GM21576 (cell line): ENCODE measurements around the gene CCDC14.
"Not testable (repeated sequence)": the region's sequence is repeated elsewhere in the genome, so short reads cannot be mapped to it uniquely, and the experiment has no call there.

ENCODE experiments used
- ATAC-seq: cut with Tn5 transposase; IDR thresholded peaks from one replicate; pipeline ENCODE4 v1.9.1; 2021; ENCODE audit warnings: mild to moderate bottlenecking, moderate library complexity; ENCODE audit not compliant: unreplicated experiment

CCDC14 gene

DNA sequence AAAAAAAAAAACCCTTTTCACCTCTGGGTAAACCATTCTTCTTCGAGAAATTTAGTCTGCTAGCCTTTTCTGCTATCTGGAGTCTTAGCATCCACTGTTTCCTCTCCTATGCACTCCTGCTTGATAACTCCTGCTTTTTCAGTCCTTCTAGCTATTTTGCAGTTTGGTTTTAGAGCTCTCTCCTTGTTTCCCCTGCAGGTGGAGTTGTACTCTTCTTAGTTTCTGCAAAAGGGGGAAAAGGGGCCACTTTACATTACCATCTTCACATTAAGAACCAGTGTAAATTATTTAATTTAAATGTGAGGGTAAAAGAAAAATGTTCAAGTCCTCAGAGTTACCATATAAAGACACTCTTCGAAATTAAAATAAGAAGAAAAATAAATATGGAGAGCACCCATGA, 53.3 kb downstream of the CCDC14 start:
- no peak for ATAC-seq

DNA sequence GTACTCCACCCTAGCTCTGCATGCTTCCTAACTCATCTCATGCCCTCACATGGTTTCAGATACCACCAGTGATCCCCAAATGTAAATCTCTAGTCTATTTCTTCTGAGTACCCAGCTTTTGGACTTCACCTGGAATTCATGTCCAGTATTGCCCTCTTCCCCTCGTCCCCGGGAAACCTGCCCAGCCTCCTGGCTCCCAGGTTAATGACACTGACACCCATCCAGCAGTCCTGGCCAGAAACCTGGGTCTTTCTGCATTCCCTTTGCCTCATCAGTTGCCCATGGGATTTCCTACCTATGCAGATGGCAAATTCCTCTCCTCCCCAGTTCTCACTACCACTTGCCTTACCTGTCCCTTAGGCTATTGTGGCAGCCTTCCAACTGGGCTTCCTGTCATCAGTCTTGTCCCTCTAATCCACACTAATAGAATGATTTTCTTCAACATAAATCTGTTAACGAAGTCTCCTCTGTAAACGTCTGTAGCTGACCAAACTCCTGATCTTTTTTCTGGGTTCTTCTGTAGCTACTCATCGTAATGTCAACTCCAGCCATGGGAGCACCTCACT, 61.6 kb downstream of the CCDC14 start:
- ATAC-seq = no peak

- no peak for ATAC-seq
Observed at GRCh38 chr3:123893012-123893411, 68.0 kb downstream of the CCDC14 start.

DNA sequence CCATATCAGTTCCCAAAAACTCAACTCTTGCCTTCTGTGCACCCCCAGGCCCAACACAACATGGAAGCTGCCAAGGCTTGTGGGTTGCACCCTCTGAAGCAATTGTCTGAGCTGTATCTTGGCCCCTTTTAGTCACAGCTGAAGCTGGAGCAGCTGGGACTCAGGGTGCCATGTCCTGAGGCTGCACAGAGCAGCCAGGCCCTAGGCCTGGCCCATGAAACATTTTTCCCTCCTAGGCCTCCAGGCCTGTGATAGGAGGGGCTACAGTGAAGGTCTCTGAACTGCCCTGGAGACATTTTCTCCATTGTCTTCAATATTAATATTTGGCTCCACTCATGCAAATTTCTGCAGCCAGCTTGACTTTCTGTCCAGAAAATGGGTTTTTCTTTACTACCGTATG, 68.8 kb downstream of the CCDC14 start:
- ATAC-seq = no peak

DNA sequence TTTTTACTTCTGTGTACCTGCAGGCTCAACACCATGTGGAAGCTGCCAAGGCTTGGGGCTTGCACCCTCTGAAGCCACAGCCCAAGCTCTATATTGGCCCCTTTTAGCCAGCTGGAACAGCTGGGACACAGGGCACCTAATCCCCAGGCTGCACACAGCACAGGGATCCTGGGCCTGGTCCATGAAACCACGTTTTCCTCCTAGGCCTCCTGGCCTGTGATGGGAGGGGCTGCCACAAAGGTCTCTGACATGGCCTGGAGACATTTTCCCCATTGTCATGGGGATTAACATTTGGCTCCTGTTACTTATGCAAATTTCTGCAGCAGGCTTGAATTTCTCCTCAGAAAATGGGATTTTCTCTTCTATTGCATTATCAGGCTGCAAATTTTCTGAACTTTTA, 70.0 kb downstream of the CCDC14 start:
- ATAC-seq = not testable (repeated sequence)

GRCh38 chr3:123890162-123890561, 70.9 kb downstream of the CCDC14 start:
- ATAC-seq = not testable (repeated sequence)

DNA sequence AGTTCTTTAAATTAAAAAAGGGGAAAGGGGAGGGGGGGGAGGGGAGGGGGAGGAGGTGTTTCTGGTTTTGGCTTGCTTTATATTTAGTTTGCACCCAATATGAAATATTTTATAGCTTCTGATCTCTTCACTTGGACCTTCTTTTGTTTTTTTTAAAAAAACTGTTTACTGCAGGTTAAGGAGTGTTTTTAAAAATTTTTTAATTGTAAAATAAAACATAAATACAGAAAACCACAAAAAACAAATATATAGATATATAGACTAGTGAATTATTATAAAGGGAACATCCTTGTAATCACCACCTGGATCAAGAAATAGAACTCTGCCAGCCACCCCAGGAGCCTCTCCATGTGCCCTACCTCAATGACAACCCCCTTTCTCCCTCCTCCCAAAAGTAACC, 76.0 kb downstream of the CCDC14 start:
- ATAC-seq = no peak

DNA sequence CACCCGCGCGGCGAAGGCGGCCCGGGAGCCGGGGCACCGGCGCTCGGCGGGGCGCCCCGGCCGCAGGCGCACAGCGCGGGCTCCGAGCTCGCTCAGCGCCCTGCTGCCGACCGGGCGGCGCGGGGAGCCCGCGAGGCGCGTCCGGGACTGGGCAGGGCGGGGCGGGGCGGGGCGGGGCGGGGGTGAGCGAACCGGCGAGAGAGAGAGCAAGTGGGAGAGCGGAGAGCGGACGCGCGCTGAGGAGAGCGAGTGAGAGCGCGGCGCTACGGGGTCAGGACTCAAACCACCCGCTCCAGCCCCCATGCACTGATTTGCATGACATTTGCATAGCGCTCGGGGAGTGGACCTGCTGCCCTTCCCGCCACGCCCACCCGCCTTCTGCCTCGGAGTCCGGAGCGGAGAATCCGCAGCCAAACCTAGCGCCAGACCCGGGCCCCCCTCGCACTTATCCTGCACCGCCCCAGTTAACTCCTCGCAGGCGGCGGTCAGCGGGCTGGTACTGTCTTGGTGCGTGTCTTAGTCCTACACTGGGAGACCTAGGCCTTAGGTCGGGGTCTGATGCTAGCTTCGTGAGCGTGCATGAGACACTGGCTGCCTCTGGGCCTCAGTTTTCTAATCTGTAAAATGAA, 76.7 kb downstream of the CCDC14 start, which contains the start of gene MYLK:
TSS of gene MYLK (minus strand) at position 130 of the 629 bp plus-strand sequence. CDS start 90,491 bp downstream, outside the sequence.
- ATAC-seq = peak; percentile 74

DNA sequence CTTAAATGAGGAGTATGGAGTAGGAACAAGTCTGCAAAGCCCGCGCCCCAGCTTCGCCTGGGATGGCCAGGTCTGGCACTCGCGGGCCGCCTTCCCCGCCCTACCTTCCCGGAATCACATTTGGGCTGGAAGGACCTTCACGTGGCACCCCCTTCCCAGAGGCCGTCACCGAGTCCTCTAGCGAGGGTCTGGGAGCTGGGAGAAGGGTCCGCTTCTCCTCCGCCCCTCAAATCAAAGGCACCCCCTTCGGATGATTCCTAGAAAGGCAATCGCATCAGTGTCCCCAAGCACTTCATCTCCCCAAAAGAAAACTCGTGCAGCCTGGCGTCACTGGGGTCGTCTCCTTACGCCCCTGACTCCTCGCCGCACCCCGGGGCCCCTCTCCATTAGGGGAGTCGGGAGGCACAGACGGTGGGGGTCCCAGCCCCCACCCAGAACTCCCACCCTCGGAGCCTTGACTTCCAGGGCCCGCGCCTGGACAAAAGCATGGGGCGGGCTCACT, 77.3 kb downstream of the CCDC14 start:
- ATAC-seq = no peak

DNA sequence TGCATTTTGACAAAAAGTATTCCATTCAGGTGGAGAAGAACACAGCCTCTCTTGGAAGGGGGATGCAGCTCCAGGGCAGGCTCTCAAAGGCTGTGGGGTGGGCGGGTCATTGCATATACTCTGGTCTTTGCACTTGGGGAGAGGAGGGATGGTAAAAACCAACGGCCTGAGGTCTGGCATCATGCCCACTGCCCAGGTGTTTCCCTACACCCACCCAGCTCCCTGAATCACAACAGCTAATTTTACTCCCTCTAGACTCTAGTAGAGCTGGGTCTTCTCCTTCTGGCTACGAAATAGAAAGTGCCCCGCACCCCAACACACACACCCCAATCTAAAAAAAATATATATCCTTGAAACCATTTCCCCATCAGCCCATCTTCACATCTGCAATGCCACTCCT, 77.9 kb downstream of the CCDC14 start:
- no peak for ATAC-seq

DNA sequence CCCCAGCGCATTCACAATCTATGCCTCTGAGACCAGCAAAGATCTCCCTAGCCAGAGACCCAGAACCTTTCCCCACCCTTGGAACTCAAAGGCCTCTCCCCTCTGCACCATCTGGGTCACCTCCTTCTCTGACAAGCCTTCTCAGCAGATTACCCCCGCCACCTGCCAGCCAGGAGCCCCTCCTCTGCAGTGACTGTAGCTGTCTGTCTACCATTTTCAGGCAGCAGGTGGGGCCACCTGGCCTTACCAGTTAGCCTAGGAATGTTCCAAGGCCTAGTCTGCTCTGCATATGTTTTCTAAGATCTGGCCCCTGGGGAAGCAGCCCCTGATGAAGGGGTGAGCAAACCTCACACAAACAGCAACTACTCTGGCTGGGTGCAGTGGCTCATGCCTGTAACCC, 79.3 kb downstream of the CCDC14 start:
- ATAC-seq = no peak

GRCh38 chr3:123880998-123881561, 79.9 kb downstream of the CCDC14 start:
- no peak for ATAC-seq

DNA sequence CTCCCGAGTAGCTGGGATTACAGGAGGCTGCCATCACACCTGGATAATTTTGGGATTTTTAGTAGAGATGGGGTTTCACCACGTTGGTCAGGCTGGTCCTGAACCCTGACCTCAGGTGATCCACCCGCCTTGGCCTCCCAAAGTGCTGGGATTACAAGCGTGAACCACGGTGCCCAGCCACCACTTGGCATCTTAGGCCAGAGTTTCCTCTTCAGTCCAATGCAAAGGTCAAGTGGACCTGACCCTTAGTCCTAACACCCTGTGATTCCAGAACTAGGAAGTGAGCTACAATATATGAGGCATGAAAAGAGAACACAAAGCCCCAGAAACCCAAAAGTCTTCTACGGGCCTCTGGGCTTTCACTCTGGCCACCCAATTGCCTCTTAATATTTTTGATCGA, 82.2 kb downstream of the CCDC14 start:
- no peak for ATAC-seq

GRCh38 chr3:123877965-123878364, 83.1 kb downstream of the CCDC14 start:
- no peak for ATAC-seq

DNA sequence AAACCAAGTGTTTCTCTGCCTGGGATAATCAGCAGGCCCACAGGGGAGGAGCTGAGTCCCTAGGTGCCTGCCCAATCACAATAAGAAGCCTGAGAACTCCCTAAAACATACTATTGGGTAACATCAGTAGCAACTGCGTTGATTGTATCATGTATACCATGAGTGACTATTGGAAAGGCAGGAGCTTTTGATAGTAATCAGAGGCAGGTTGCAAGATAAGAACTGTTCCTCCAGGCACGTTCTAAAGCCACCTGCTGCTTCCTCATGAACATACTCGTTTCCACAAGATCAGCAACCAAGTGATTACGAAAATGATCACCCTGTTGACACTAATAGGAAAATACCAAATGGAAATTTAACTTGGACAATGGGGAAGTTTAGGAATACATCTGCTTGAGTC, 83.6 kb downstream of the CCDC14 start:
- ATAC-seq = no peak

- no peak for ATAC-seq
Observed at GRCh38 chr3:123876858-123877257, 84.2 kb downstream of the CCDC14 start.

- no peak for ATAC-seq
Observed at GRCh38 chr3:123872621-123873020, 88.4 kb downstream of the CCDC14 start.

DNA sequence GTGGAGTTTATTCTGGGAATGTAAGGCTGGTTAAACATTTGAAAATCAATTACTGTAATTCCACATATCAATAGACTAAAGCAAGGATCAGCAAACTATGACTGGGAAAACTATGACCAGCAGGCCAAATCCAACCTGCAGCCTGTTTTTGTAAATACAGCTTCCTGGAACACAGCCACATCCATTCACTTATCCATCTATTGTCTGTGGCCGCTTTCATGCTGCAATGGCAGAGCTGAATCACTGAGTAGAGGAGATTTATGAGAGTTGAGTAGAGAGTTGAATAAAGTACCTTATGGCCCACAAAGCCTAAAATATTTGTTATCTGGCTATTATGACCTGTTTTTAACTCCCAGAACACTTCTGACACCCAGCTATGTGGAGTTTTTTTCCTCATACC, 89.1 kb downstream of the CCDC14 start:
- no peak for ATAC-seq

DNA sequence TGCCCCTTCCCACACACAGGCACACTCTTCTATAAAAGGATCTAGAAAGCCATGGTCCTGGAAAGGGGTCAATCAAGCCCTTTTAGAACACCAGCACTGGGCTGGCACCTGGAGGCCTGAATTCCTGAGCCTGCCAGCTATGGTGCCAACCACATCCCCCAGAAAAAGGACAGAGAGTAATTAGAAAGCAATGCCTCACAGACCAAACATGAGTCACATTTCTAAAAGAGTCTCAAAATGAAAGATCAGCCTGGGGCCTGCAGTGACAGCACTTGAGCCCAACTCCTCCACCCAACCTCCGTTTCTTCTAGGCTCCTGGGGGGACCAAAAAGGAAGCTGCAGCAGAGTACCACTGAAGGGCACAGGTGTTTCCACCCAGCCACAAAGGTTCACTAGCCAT, 91.0 kb downstream of the CCDC14 start:
- ATAC-seq = no peak

- ATAC-seq = no peak
Observed at GRCh38 chr3:123869165-123869564, 91.9 kb downstream of the CCDC14 start.

DNA sequence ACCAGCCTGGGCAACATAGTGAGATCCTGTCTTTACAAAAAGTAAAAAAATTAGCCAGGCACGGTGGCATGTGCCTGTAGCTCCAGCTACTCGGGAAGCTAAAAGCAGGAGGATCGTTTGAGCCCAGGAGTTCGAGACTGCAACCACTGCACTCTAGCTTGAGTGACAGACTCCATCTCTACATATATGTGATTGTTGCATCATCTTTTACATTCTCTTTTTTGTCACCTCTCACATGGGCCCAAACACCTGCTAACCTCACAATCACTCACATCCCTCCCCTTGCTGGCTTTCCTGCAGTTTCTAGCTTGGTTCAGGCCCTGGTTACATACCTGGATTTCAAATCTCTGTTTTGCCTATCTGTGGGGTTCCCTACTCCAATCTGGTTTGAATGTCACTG, 96.3 kb downstream of the CCDC14 start:
- ATAC-seq = no peak
